CD4-positive, alpha-beta T cell (primary cell): ENCODE results near the gene CHRNA9. TPM values are rescaled to one million over a fixed set of nuclear protein-coding genes. Genes with fewer than 3 reads are reported as not detected.

ENCODE experiments used
- ATAC-seq: fragments of 200-7000 bp; cut with Tn5 transposase; one replicate; pipeline ENCODE4 v1.10.0; 2022; ENCODE audit warnings: mild to moderate bottlenecking; ENCODE audit not compliant: poor library complexity
- CTCF ChIA-PET: fragments of 350-600 bp; sonication (Branson Sonifier 250); formaldehyde crosslinking; loops from one replicate; lab custom pipeline; 2021; ENCODE audit warnings: antibody characterized with exemption, inconsistent platforms; lab: Charles Lee
- POLR2A ChIA-PET: fragments of 350-600 bp; sonication (Branson Sonifier 250); formaldehyde crosslinking; loops from one replicate; lab custom pipeline; 2021; ENCODE audit warnings: antibody characterized with exemption, inconsistent platforms; lab: Charles Lee
- DNase-seq, 14 experiments: peaks; one replicate each; pipeline ENCODE4 v3.0.0-alpha.2; 2013 to 2020; ENCODE audit warnings: mixed read lengths in 2 of 14
- H3K27ac ChIP-seq, 2 donors: one replicate each; pipeline versions ENCODE4 v1.5.1 to v1.7.0; 2013; ENCODE audit warnings: low read length in 2 of 2, low read depth in 1 of 2, mild to moderate bottlenecking in 1 of 2
- H3K27me3 ChIP-seq, 2 experiments: 1 replicate in 1 of 2; 2 replicates in 1 of 2; pipeline versions ENCODE4 v1.6.1 to v1.7.0; 2013; ENCODE audit warnings: low read length in 2 of 2, control low read depth in 1 of 2, mild to moderate bottlenecking in 1 of 2, moderate library complexity in 1 of 2; ENCODE audit not compliant: insufficient read depth in 2 of 2, control insufficient read depth in 1 of 2
- H3K36me3 ChIP-seq: one replicate; pipeline ENCODE4 v1.6.1; 2013; ENCODE audit warnings: low read length, control low read depth; ENCODE audit not compliant: insufficient read depth
- H3K4me1 ChIP-seq: one replicate; pipeline ENCODE4 v1.6.1; 2013; ENCODE audit warnings: low read length, control low read depth; ENCODE audit not compliant: insufficient read depth
- H3K4me3 ChIP-seq: one replicate; pipeline ENCODE4 v1.5.1; 2013; ENCODE audit warnings: mild to moderate bottlenecking, low read length, moderate library complexity
- H3K9me3 ChIP-seq, 2 experiments: 1 replicate in 1 of 2; 2 replicates in 1 of 2; pipeline versions ENCODE4 v1.6.1 to v1.7.0; 2013; ENCODE audit warnings: low read length in 2 of 2, mild to moderate bottlenecking in 2 of 2, control low read depth in 1 of 2, moderate library complexity in 1 of 2; ENCODE audit not compliant: control insufficient read depth in 1 of 2, insufficient read depth in 1 of 2
- H3K27ac Mint-ChIP-seq: one replicate; pipeline ENCODE4 v1.8.0; 2020; ENCODE audit warnings: mixed read lengths
- H3K27me3 Mint-ChIP-seq: one replicate; pipeline ENCODE4 v1.8.0; 2021; ENCODE audit warnings: mixed read lengths
- H3K36me3 Mint-ChIP-seq: one replicate; pipeline ENCODE4 v1.8.0; 2021; ENCODE audit warnings: low read depth, mixed read lengths
- H3K4me1 Mint-ChIP-seq: one replicate; pipeline ENCODE4 v1.8.0; 2021; ENCODE audit warnings: low read depth, mixed read lengths
- H3K4me3 Mint-ChIP-seq: one replicate; pipeline ENCODE4 v1.8.0; 2020; ENCODE audit warnings: mild to moderate bottlenecking, mixed read lengths
- H3K9me3 Mint-ChIP-seq: one replicate; pipeline ENCODE4 v1.8.0; 2020; ENCODE audit warnings: mixed read lengths
- intact Hi-C, 2 experiments: fragments of 100-400 bp; cut with DNase I in 1 of 2; cut with micrococcal nuclease in 1 of 2; formaldehyde crosslinking; loops; one replicate each; pipeline versions ENCODE4 v1.15.1 to v1.9.0; 2023 to 2025; cut with DNase I, micrococcal nuclease
- total RNA-seq, 174 experiments: library from RNA in 2 of 174; stranded (reverse) in 2 of 174; gene quantifications; one replicate each; pipeline ENCODE4 v1.2.3 and lab custom pipeline; 2021 to 2026
- TF ChIP-seq, protein P1 (sequence below): fragments of 200-600 bp; IDR thresholded peaks from one replicate; pipeline ENCODE4 v1.8.0; 2022; ENCODE audit warnings: antibody characterized with exemption, mild to moderate bottlenecking

CHRNA9 gene
- total RNA-seq, 2 experiments from 2014 or later = not detected

DNA sequence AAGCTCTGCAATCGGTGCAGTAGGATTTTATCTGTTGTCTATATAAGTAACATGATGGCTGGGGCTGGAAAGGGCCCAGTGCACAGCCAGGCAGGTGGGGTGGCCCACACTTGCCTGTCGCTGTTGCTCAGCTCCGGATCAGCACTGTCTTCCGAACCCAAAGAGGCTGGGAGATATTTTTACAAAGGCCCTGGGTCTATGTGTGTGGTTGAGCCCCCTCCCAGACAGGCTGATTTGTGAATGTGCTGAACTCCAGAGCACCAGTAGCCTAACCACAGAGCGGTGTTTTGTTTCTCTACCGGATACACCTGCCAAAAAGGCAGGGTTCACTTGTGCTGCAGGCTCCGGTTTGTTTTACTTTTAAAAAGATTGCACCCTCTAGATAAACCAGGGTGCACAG lies 33.5 kb upstream of the CHRNA9 start:
- no peak overlapping the region for H3K4me3 ChIP-seq
- intact Hi-C loops = loop anchor here in 1 of 2 experiments (1.0 to 2.0 kb wide), 3 partner anchors 15 to 105 kb away; partner anchors contain the start of gene RHOH
- ChIA-PET CTCF (interaction anchor here (0.8 to 2.5 kb wide), 5 partner anchors 8 to 245 kb away, joined by 4 to 15 read pairs (median 6); partner anchors contain the start of gene N4BP2), POLR2A (interaction anchor here (0.5 to 4.4 kb wide), 32 partner anchors 9 to 604 kb away, joined by 3 to 30 read pairs (median 8); partner anchors contain the start of genes RHOH and UBE2K)
- peaks cover 7% of the 10 kb centered on the region for H3K36me3 Mint-ChIP-seq
- peaks cover 2% of the 10 kb centered on the region for H3K9me3 Mint-ChIP-seq
- H3K36me3 ChIP-seq = no peaks in the 10 kb centered on the region
- DNase-seq = peak; percentile 64 to 93 (median 77)
- TF ChIP-seq, protein P1, sequence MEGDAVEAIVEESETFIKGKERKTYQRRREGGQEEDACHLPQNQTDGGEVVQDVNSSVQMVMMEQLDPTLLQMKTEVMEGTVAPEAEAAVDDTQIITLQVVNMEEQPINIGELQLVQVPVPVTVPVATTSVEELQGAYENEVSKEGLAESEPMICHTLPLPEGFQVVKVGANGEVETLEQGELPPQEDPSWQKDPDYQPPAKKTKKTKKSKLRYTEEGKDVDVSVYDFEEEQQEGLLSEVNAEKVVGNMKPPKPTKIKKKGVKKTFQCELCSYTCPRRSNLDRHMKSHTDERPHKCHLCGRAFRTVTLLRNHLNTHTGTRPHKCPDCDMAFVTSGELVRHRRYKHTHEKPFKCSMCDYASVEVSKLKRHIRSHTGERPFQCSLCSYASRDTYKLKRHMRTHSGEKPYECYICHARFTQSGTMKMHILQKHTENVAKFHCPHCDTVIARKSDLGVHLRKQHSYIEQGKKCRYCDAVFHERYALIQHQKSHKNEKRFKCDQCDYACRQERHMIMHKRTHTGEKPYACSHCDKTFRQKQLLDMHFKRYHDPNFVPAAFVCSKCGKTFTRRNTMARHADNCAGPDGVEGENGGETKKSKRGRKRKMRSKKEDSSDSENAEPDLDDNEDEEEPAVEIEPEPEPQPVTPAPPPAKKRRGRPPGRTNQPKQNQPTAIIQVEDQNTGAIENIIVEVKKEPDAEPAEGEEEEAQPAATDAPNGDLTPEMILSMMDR = no peak
- peak overlapping the region; percentile 75 for H3K4me3 Mint-ChIP-seq
- H3K4me1 Mint-ChIP-seq = peaks cover 83% of the 10 kb centered on the region
- peak overlapping the region; percentile 60 to 82 for H3K27ac ChIP-seq
- no peaks in the 10 kb centered on the region for H3K27me3 ChIP-seq
- peaks cover 93% of the 10 kb centered on the region for H3K4me1 ChIP-seq
- peaks cover 0 to 4% of the 10 kb centered on the region in 2 experiments for H3K9me3 ChIP-seq
- ATAC-seq = peak; percentile 87
- peak overlapping the region; percentile 91 for H3K27ac Mint-ChIP-seq
- no peaks in the 10 kb centered on the region for H3K27me3 Mint-ChIP-seq

DNA sequence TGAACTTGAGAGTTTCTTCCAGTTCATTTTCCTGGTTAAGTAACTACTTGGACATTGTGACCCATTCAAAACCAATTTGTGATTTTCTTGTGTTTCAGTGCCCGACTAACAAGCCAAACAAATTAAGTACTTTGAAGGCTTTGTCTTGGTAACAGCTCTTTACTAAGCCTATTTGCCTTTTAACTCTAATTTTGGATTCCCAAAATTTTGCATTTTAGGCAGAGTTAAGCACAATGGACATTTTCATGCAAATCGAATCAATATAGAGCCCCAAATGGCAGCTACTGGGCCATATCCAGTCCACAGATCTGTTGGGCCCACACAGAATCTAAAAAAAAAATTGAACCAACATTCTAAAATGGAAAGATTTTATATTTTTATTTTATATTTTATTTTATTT lies 31.4 kb upstream of the CHRNA9 start:
- peaks cover 95% of the 10 kb centered on the region for H3K4me1 ChIP-seq
- DNase-seq (no peak), ATAC-seq (no peak)
- POLR2A ChIA-PET = interaction anchor here (1.3 to 5.9 kb wide), 4 partner anchors 13 to 105 kb away, joined by 3 to 73 read pairs (median 6); no protein-coding TSS in a partner anchor
- peaks cover 85% of the 10 kb centered on the region for H3K4me1 Mint-ChIP-seq
- TF ChIP-seq, protein P1 = no peak
- H3K27me3 ChIP-seq = no peaks in the 10 kb centered on the region
- peaks cover 3% of the 10 kb centered on the region for H3K36me3 Mint-ChIP-seq
- no peaks in the 10 kb centered on the region for H3K27me3 Mint-ChIP-seq
- H3K27ac Mint-ChIP-seq = peak overlapping the region; percentile 70
- H3K36me3 ChIP-seq = no peaks in the 10 kb centered on the region
- no peak overlapping the region for H3K4me3 ChIP-seq
- H3K4me3 Mint-ChIP-seq = no peak overlapping the region
- intact Hi-C loops = no loop called here
- peaks cover 0 to 4% of the 10 kb centered on the region in 2 experiments for H3K9me3 ChIP-seq
- CTCF ChIA-PET = interaction anchor here (1.0 to 2.4 kb wide), 2 partner anchors 13 to 21 kb away, joined by 3 to 15 read pairs; no protein-coding TSS in a partner anchor
- H3K27ac ChIP-seq = peak overlapping the region; percentile 42 to 60
- peaks cover 2% of the 10 kb centered on the region for H3K9me3 Mint-ChIP-seq

DNA sequence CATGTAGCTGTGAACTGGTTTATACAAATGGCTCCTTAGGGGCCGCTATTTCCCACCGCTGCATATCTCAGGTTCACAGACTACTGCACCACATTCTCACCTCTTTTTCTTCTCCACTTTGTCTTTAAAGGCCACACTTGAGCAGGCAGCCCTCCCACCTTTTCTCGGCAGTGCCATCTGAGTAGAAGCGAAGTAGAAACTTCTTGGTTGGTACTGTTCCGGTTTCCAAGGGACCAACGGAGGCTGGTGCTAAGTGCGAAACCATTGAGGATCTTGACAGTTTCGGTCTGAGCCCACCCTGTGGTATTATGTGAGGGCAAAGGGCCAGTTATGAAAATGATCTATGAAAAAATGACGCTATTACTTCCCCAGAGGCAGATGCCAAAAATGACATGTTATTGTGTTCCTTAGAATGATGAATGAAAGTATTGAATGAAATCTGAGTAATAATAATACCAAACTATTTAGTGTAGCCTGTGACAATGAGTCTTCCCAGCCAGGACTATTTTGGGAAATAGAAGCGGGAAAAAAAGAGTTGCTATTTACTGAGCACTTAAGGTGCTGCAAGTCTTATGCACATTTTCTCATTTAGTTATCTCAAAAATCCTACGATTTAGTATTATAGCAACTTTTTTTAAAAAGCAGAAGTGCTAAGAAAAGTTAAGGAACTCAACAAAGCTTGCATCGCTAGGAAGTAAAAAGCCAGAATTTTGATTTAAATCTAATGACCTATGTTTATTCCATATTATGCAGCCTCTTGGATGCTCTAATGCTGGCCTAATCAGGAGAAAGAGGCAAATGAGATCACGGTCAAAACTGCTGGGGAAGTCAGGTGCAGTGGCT lies 29.6 kb upstream of the CHRNA9 start:
- Histone ChIP-seq H3K4me3 (peak overlapping the region; percentile 2), H3K4me1 (peaks cover 95% of the 10 kb centered on the region), H3K36me3 (no peaks in the 10 kb centered on the region), H3K27me3 (no peaks in the 10 kb centered on the region), H3K27ac (peak overlapping the region; percentile 38 to 93), H3K9me3 (peaks cover 0 to 4% of the 10 kb centered on the region in 2 experiments)
- POLR2A ChIA-PET = interaction anchor here (0.7 to 7.4 kb wide), 12 partner anchors 11 to 111 kb away, joined by 3 to 98 read pairs (median 19); no protein-coding TSS in a partner anchor
- peak in 7 of 14 experiments; percentile 20 to 71 (median 56) for DNase-seq
- no peak for ATAC-seq
- CTCF ChIA-PET = interaction anchor here (0.7 to 5.9 kb wide), 5 partner anchors 11 to 21 kb away, joined by 3 to 72 read pairs (median 24); no protein-coding TSS in a partner anchor
- Mint-ChIP-seq H3K9me3 (peaks cover 2% of the 10 kb centered on the region), H3K36me3 (peaks cover 3% of the 10 kb centered on the region), H3K4me3 (peak overlapping the region; percentile 85), H3K4me1 (peaks cover 83% of the 10 kb centered on the region), H3K27me3 (no peaks in the 10 kb centered on the region), H3K27ac (peak overlapping the region; percentile 99)
- TF ChIP-seq, protein P1 = no peak
- intact Hi-C loops = loop anchor here (5.0 kb wide), 3 partner anchors 63 to 248 kb away; partner anchors contain the start of gene N4BP2 (in 1 of the 2)
